B cell (primary cell): ENCODE results near the gene PLAAT3.

Experiments used
- EZH2 ChIP-seq: IDR thresholded peaks from 2 replicates; pipeline ENCODE4 v1.6.1; 2012; ENCODE audit warnings: borderline replicate concordance, low read depth, mild to moderate bottlenecking, moderate library complexity, low read length; ENCODE audit not compliant: insufficient read depth, poor library complexity, severe bottlenecking
- TF ChIP-seq, protein P1 (sequence below): fragments of 200-600 bp; IDR thresholded peaks from one replicate; pipeline ENCODE4 v1.8.0; 2022; ENCODE audit warnings: antibody characterized with exemption, mild to moderate bottlenecking

- TF ChIP-seq, protein P1, sequence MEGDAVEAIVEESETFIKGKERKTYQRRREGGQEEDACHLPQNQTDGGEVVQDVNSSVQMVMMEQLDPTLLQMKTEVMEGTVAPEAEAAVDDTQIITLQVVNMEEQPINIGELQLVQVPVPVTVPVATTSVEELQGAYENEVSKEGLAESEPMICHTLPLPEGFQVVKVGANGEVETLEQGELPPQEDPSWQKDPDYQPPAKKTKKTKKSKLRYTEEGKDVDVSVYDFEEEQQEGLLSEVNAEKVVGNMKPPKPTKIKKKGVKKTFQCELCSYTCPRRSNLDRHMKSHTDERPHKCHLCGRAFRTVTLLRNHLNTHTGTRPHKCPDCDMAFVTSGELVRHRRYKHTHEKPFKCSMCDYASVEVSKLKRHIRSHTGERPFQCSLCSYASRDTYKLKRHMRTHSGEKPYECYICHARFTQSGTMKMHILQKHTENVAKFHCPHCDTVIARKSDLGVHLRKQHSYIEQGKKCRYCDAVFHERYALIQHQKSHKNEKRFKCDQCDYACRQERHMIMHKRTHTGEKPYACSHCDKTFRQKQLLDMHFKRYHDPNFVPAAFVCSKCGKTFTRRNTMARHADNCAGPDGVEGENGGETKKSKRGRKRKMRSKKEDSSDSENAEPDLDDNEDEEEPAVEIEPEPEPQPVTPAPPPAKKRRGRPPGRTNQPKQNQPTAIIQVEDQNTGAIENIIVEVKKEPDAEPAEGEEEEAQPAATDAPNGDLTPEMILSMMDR, result no peak
- TF ChIP-seq EZH2, result no peak
Observed at GRCh38 chr11:63586451-63587166, 27.6 kb downstream of the PLAAT3 start.
